T follicular helper cell (primary cell): Measurements from ENCODE around the gene LCE1F.

Source experiments
- DNase-seq: peaks from one replicate; pipeline ENCODE4 v3.0.0-alpha.2; 2020; ENCODE audit warnings: low read depth

LCE1F gene

GRCh38 chr1:152776361-152776760 is 1.4 kb downstream of the LCE1F start:
- DNase-seq: no peak

DNA sequence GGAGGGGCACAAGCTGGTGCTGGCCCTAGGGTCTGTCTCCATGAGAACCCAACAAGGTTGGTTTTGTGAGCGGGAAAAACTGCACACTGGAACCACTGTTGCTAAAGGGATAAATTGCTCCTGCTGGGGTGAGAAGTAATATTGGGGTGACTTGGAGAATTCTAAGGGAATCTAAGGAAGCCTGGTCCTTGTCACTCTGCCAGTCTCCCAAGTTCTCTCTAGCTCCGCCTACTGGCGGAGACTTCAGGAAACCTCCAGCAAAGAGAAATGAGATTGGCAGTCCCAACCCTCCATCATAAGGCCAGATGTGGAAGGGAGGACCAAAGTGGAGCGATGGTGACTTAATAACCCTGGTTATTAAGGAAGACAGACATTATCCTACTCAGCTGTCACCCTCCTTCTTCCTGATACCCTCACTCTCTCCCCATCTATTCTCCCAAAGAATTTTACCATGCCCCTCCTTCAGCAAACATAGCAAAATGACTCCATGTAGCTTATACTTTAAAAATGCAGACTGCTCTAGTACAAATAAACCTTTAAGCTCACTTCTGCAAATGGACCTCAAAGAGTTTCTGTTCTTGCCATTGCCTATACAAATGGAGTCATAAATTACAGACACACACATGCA is 2.7 kb downstream of the LCE1F start:
- no peak for DNase-seq

DNA sequence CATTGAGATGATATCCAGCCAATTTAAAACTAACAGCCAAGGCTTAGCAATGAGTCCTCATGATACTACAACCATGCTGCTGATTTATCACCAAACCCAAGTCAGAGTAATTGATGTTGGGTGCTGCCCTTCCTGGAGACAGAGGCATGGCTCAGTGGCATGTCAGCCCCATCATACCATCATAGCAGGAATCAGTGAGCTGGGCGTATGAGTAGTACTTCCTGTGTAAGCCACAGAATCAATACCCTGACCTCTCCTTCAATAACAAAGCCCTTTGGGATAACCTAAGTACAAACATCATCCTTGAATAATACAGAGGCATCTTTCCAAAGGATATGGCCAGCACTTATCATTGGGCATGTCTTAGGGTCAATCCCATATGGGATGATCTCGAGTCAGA is 8.2 kb downstream of the LCE1F start:
- no peak for DNase-seq

- DNase-seq: no peak
These were observed 11.1 kb downstream of the LCE1F start, which contains the start of gene LCE1E for GRCh38 chr1:152786077-152786476. Gene LCE1E (plus strand): TSS chr1:152786257. CDS start chr1:152787300, 1,043 bp downstream.

DNA sequence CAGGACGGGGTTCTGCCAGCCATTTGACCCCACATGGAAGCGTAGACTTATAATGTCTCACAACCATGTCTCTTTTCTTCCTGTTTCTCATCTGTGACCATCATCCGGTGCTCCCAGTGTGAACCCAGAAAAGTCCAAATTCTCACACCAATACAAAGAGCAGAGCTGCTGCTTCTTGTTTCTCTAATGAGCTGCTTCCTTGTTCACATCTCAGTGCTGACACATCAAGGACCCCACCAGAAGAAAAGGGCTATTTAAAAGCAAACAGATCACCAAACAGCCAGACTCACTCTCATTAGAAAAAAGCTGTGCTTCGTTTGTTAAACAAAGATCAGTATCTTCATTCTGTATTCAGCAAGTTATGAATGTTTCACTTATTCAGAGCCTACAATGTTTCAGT is 20.7 kb downstream of the LCE1F start:
- DNase-seq: no peak

DNA sequence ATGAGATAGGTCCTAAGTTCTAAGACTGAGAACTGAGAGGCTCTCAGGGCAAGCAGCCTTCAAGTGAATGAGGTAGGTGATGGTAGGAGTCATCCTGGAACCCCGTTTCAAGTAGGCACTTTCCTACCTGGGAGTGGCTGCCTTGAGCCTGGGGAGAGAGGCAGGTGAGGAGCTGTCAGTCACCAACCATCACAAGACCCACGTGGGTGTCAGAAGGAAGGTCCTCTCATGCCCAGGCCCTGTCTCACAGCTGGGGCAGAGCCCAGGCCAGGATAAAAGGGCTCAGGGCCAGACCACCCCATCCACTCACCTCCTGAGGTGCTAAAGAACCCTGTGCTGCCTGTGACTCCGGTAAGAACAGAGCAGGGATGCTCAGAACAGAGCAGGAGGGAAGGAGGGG is 21.5 kb downstream of the LCE1F start, which contains the start of gene LCE1D:
TSS of gene LCE1D (plus strand) at position 301 of the 400 bp plus-strand sequence. CDS start 1,074 bp downstream, outside the sequence.
- DNase-seq: no peak

GRCh38 chr1:152801333-152801732 is 26.4 kb downstream of the LCE1F start:
- no peak for DNase-seq

DNA sequence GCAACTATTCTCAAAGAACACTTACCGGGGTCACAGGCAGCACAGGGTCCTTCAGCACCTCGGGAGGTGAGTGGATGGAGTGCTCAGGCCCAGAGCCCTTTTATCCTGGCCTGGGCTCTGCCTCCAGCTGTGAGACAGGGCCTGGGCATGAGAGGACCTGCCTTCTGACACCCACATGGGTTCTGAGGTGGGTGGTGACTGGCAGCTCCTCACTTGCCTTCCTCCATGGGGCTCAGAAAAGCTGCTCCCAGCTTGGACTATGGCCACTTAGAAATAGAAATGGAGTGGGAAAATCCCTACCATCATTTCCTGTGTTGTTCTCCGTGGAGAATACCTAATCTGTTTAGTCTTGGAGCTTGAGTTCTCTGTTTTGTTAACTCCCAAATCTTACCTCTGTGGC is 31.6 kb downstream of the LCE1F start, which contains the start of gene LCE1C:
TSS of gene LCE1C (minus strand) at position 76 of the 400 bp plus-strand sequence. CDS start 1,173 bp downstream, outside the sequence.
- DNase-seq: no peak

DNA sequence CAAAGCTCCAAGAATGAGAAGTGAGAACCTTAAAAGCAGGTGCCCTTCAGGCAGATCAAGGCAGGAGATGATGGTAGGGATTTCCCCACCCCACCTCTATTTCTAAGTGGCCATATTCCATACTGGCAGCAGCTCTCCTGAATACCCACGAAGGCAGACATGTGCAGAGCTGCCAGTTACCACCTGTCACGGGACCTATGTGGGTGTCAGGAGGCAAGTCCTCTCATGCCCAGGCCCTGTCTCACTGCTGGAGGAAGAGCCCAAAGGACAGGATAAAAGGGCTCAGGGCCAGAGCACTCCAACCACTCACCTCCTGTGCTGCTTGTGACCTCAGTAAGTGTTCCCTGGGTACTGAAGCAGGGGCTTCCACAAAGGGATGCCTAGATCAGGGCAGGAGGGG is 36.1 kb downstream of the LCE1F start:
- DNase-seq: no peak

DNA sequence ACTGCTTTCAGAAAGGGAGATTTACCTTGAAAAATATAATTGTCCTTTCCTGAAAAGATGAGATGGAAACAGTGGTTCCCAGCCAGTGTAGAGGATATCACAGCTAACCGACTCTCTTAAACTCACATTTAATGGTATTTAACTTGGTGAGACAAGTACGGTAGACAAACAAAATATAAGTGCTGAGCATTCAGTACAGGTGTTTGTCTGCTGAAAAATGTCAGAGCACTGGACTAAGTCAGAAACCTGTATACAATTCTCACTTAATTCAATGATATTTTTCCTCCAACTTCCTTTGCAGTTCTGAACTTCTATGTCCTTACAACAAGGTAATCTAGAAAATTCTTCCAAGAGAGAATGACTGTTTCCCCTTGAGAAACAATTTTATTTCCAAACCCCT is 36.7 kb downstream of the LCE1F start, which contains the start of gene LCE1B:
TSS of gene LCE1B (plus strand) at position 301 of the 400 bp plus-strand sequence. CDS start 476 bp downstream, outside the sequence.
- no peak for DNase-seq

GRCh38 chr1:152817309-152817708 is 42.4 kb downstream of the LCE1F start:
- no peak for DNase-seq

- DNase-seq: no peak
These were observed 48.4 kb downstream of the LCE1F start for GRCh38 chr1:152823294-152823693.

DNA sequence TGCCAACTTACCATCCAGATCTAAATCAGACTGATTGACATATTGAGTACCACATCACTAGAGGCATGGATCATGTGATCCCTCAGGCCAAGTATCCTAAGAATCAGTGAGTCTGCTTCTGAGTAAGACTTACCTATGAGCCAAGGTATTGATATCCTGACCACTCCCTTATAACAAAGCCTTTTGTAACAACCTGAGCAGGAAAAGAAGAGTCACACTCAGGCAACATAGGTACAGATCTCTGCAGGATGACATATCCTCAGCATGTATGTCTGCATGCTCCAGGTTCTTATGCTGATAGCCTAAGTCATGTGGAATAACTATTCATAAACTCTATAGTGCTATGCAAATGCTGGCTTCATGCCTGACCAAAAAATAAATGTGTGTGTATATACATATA is 50.0 kb downstream of the LCE1F start:
- DNase-seq: no peak
